Measurements from ENCODE around the gene PGAP6.

PGAP6 gene, protein sequence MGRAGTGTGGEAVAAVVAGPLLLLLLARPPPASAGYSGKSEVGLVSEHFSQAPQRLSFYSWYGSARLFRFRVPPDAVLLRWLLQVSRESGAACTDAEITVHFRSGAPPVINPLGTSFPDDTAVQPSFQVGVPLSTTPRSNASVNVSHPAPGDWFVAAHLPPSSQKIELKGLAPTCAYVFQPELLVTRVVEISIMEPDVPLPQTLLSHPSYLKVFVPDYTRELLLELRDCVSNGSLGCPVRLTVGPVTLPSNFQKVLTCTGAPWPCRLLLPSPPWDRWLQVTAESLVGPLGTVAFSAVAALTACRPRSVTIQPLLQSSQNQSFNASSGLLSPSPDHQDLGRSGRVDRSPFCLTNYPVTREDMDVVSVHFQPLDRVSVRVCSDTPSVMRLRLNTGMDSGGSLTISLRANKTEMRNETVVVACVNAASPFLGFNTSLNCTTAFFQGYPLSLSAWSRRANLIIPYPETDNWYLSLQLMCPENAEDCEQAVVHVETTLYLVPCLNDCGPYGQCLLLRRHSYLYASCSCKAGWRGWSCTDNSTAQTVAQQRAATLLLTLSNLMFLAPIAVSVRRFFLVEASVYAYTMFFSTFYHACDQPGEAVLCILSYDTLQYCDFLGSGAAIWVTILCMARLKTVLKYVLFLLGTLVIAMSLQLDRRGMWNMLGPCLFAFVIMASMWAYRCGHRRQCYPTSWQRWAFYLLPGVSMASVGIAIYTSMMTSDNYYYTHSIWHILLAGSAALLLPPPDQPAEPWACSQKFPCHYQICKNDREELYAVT

DNA sequence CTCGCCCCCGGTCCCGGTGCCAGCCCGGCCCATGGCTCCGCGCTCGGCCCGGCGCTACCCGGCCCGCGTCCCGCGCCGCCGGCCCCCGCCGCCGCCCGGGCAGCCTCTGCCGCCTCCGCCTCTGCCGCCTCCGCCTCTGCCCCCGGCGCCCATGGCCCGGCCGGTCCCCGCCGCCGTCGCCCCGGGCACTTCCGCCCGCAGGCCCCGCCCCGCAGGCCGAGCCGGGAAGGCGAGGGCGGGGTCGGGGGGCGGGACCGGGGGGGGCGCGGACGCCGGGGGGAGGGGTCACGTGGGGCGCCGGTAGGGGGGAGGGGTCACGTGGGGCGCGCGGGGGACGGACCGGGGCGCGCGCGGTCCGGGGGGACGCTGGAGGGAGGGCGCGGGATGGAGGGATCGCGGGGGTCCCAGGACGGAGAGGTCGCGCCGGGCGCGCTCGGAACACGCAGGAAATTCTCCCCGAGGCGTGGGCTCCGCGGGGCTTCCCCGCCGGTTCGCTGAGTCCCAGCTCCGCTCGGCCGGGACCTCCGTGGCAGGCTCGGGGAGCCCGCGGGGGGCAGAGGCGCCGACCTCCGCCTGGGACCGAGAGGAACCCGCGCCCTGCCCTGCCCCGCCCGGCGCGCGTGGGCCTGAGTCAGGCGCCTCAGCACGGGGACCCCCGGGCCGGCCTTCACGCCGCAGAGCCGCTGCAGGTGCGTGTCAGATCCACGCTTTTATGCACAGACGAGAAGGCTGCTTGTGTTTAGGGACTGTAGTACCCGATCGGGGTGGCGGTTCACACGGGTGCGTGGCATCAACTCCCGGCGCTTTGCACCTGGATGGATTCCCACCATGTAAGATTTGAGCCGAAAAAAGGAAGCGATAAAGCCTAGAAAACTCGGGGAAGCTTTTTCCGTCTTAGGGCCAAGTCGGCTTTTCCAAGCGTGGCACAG is at the start of gene PGAP6:
TSS of gene PGAP6 (minus strand) at position 190 of the 929 bp plus-strand sequence. CDS start at position 33, 157 bp downstream.
- TF ChIP-seq, protein P1, sequence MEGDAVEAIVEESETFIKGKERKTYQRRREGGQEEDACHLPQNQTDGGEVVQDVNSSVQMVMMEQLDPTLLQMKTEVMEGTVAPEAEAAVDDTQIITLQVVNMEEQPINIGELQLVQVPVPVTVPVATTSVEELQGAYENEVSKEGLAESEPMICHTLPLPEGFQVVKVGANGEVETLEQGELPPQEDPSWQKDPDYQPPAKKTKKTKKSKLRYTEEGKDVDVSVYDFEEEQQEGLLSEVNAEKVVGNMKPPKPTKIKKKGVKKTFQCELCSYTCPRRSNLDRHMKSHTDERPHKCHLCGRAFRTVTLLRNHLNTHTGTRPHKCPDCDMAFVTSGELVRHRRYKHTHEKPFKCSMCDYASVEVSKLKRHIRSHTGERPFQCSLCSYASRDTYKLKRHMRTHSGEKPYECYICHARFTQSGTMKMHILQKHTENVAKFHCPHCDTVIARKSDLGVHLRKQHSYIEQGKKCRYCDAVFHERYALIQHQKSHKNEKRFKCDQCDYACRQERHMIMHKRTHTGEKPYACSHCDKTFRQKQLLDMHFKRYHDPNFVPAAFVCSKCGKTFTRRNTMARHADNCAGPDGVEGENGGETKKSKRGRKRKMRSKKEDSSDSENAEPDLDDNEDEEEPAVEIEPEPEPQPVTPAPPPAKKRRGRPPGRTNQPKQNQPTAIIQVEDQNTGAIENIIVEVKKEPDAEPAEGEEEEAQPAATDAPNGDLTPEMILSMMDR (conservative IDR thresholded peaks at IDR 0.05; ENCODE audit: low read depth) = no peak
- H3K27ac ChIP-seq = peak within 1 kb of the TSS; percentile 73
- peak; percentile 71 for DNase-seq (ENCODE audit: low spot score)
- ChIA-PET CTCF (no interaction called here), POLR2A (ENCODE audit: low non-redundant PET) (interaction anchor here (1.3 kb wide), 1 partner anchor 20 kb away, joined by 6 read pairs; the partner anchor contains the start of gene DECR2)

DNA sequence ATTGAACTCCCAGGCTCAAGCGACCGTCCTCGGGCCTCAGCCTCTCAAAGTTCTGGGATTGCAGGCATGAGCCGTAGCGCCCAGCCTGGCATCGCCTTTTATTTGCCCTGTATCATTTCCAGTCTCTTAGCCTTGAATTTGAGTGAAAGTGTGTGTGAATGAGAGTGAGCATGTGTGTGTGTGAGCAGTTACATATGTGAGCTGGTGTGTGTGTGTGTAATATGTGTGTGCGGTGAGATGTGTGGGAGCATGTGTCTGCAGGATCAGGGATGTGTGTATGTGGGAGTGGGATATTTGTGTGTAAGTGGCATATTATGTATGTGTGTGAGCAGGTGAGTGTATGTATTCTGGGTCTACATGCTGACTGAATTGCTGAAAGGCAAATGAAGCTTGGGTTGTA is 49.1 kb upstream of the PGAP6 start:
- TF ChIP-seq, protein P1 (conservative IDR thresholded peaks at IDR 0.05; ENCODE audit: low read depth) = no peak
- ChIA-PET POLR2A (ENCODE audit: low non-redundant PET) (no interaction called here), CTCF (interaction anchor here (0.6 kb wide), 1 partner anchor 333 kb away, joined by 3 read pairs; no protein-coding TSS in a partner anchor)
- no peak overlapping the region for H3K27ac ChIP-seq
- DNase-seq (ENCODE audit: low spot score) = no peak

DNA sequence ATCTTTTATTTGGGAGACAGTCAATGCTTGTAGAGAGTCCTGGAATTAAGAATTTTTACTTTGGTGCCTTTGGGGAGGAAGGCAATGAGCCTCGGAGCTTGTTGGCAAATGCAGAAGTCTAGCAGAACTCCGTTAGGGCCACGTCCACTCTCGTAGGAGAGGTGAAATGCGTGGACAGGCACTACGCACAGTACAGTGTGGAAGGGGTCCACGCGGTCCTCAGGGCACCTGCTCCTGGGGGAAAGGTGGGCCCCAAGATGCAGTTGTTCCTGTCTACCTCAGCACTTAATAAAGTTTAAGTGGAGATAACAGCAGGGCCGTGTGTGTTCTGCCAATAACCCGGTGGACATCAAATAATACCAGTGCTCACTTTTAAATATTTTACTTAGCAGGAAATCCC is 45.5 kb upstream of the PGAP6 start:
- POLR2A ChIA-PET (ENCODE audit: low non-redundant PET) = no interaction called here
- TF ChIP-seq, protein P1 (conservative IDR thresholded peaks at IDR 0.05; ENCODE audit: low read depth) = no peak
- CTCF ChIA-PET = no interaction called here
- peak overlapping the region; percentile 100 for H3K27ac ChIP-seq
- DNase-seq (ENCODE audit: low spot score) = no peak

DNA sequence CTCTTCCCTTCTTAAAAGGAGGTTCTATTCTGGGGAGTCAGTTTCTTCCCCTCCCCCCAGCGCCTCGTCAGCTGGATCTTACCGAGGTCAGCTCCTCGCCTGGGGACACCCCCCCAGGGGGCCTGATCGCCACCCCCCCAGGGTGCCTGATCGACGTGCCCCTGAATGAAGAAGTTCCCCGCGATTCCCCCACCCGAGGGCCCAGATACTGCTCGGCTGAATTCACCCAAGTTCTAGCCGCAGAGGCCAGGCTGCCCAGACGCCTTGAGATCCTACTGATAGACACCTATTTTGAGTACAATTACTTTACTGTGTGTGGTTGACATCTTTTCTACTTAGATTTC is 45.1 kb upstream of the PGAP6 start:
- CTCF ChIA-PET = interaction anchor here (1.2 kb wide), 1 partner anchor 25 kb away, joined by 5 read pairs; the partner anchor contains the start of gene DECR2
- POLR2A ChIA-PET (ENCODE audit: low non-redundant PET) = no interaction called here
- peak overlapping the region; percentile 100 for H3K27ac ChIP-seq
- TF ChIP-seq, protein P1 (conservative IDR thresholded peaks at IDR 0.05; ENCODE audit: low read depth) = no peak
- DNase-seq (ENCODE audit: low spot score) = no peak

DNA sequence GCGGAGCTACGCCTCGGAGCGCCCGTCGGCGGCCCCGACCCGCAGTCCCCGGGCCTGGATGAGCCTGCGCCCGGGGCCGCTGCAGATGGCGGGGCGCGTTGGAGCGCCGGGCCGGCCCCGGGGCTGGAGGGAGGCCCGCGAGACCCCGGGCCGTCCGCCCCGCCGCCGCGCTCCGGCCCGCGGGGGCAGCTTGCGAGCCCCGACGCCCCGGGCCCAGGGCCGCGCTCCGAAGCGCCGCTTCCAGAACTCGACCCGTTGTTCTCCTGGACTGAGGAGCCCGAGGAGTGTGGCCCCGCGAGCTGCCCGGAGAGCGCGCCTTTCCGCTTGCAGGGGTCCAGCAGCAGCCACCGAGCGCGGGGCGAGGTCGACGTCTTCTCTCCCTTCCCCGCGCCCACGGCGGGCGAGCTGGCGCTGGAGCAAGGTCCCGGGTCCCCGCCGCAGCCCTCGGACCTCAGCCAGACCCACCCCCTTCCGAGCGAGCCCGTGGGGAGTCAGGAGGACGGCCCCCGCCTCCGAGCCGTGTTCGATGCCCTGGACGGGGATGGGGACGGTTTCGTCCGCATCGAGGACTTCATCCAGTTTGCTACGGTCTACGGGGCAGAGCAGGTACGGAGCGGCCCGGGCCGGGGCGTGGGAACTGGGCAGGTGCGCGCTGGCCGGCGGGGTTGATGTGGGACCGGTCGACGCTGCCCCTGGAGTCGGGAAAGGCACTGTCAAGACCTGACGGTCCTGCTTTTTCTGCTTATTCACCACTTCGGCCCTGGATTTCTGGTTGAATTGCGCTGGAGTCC is 44.5 kb upstream of the PGAP6 start:
- peak; percentile 19 for DNase-seq (ENCODE audit: low spot score)
- CTCF ChIA-PET = interaction anchor here (0.5 to 1.2 kb wide), 4 partner anchors 24 to 131 kb away, joined by 3 to 5 read pairs (median 4); partner anchors contain the start of gene DECR2
- H3K27ac ChIP-seq = peak overlapping the region; percentile 100
- TF ChIP-seq, protein P1 (conservative IDR thresholded peaks at IDR 0.05; ENCODE audit: low read depth) = no peak
- POLR2A ChIA-PET (ENCODE audit: low non-redundant PET) = no interaction called here

Measured in RWPE1 (cell line).